SU-DHL-6 (cell line): ENCODE data around the gene JSRP1.

Experiments used
- H2AFZ ChIP-seq: fragments of 200-600 bp; sonication (generic); 2 replicates; pipeline ENCODE4 v1.6.1; 2014; ENCODE audit warnings: low read depth, mild to moderate bottlenecking, moderate library complexity, mixed read lengths, antibody characterized with exemption, low read length; ENCODE audit not compliant: severe bottlenecking
- H3F3A ChIP-seq: fragments of 200-600 bp; shearing (Covaris generic); 2 replicates; pipeline ENCODE4 v1.6.0; 2016; ENCODE audit warnings: antibody characterized with exemption, mild to moderate bottlenecking; ENCODE audit not compliant: insufficient read depth
- H3K27ac ChIP-seq: fragments of 200-600 bp; sonication (generic); 2 replicates; pipeline ENCODE4 v1.5.1; 2016; ENCODE audit warnings: low read depth, mild to moderate bottlenecking, low read length, moderate library complexity, mixed read lengths
- H3K27me3 ChIP-seq: fragments of 200-600 bp; sonication (generic), shearing (Covaris generic); 2 replicates; pipeline ENCODE4 v1.6.0; 2014; ENCODE audit warnings: mild to moderate bottlenecking, low read length
- H3K36me3 ChIP-seq: fragments of 200-600 bp; sonication (generic); 2 replicates; pipeline ENCODE4 v1.6.1; 2014; ENCODE audit warnings: mild to moderate bottlenecking, low read length, mixed read lengths
- H3K4me2 ChIP-seq: fragments of 300-600, 200-600 bp; shearing (Covaris generic), sonication (generic); 2 replicates; pipeline ENCODE4 v1.6.0; 2014; ENCODE audit warnings: low read length, low read depth, mild to moderate bottlenecking; ENCODE audit not compliant: poor library complexity, severe bottlenecking
- H3K4me3 ChIP-seq: fragments of 200-600 bp; sonication (generic); 2 replicates; pipeline ENCODE4 v1.5.1; 2014; ENCODE audit warnings: antibody characterized with exemption, low read length, mild to moderate bottlenecking, mixed read lengths; ENCODE audit not compliant: insufficient read depth, poor library complexity, severe bottlenecking
- H3K79me2 ChIP-seq: fragments of 200-600 bp; sonication (generic); 2 replicates; pipeline ENCODE4 v1.6.1; 2014; ENCODE audit warnings: mild to moderate bottlenecking, low read length, moderate library complexity; ENCODE audit not compliant: insufficient read depth
- H3K9ac ChIP-seq: fragments of 200-600 bp; sonication (generic); 2 replicates; pipeline ENCODE4 v1.7.0; 2014; ENCODE audit warnings: mild to moderate bottlenecking, low read length
- H3K9me2 ChIP-seq: fragments of 200-600 bp; sonication (generic); replicated peaks from 2 replicates; pipeline ENCODE4 v1.6.1; 2014; ENCODE audit warnings: low read length; ENCODE audit not compliant: insufficient read depth
- H3K9me3 ChIP-seq: fragments of 200-600 bp; sonication (generic); 2 replicates; pipeline ENCODE4 v1.6.1; 2014; ENCODE audit warnings: low read length, mixed read lengths; ENCODE audit not compliant: insufficient read depth
- H4K20me1 ChIP-seq: fragments of 200-600 bp; sonication (generic); 2 replicates; pipeline ENCODE4 v1.6.1; 2014; ENCODE audit warnings: low read depth, mild to moderate bottlenecking, antibody characterized with exemption, low read length, moderate library complexity, mixed read lengths
- CTCF ChIP-seq: fragments of 200-600 bp; sonication (generic); IDR thresholded peaks from one replicate; pipeline ENCODE4 v1.5.1; 2017; ENCODE audit warnings: antibody characterized with exemption, mild to moderate bottlenecking, low read length, moderate library complexity; ENCODE audit not compliant: insufficient read depth, poor library complexity, severe bottlenecking
- EZH2phosphoT487 ChIP-seq: fragments of 200-600 bp; sonication (generic), shearing (Covaris generic); conservative IDR thresholded peaks from 2 replicates; pipeline ENCODE4 v1.6.1; 2018; ENCODE audit warnings: mild to moderate bottlenecking, antibody characterized with exemption, low read length, moderate library complexity, mixed read lengths

JSRP1 gene

DNA sequence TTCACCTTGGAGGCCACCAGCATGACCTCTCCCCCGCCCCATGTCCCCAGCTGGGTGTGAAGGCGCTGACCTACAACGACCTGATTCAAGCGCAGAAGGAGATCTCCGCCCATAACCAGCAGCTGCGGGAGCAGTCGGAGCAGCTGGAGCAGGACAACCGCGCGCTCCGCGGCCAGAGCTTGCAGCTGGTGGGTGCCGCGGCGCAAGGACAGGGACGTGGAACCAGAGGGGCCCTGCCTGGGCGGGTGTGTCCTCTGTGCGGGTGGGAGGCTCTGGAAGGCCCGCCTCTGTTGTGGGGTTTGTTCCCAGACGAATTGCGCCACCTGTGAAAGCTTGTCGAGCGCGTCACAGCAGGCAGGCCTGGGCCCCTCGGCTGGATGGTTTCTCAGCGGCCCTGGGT lies 42.4 kb downstream of the JSRP1 start:
- H4K20me1 ChIP-seq = no peaks in the 10 kb centered on the region

DNA sequence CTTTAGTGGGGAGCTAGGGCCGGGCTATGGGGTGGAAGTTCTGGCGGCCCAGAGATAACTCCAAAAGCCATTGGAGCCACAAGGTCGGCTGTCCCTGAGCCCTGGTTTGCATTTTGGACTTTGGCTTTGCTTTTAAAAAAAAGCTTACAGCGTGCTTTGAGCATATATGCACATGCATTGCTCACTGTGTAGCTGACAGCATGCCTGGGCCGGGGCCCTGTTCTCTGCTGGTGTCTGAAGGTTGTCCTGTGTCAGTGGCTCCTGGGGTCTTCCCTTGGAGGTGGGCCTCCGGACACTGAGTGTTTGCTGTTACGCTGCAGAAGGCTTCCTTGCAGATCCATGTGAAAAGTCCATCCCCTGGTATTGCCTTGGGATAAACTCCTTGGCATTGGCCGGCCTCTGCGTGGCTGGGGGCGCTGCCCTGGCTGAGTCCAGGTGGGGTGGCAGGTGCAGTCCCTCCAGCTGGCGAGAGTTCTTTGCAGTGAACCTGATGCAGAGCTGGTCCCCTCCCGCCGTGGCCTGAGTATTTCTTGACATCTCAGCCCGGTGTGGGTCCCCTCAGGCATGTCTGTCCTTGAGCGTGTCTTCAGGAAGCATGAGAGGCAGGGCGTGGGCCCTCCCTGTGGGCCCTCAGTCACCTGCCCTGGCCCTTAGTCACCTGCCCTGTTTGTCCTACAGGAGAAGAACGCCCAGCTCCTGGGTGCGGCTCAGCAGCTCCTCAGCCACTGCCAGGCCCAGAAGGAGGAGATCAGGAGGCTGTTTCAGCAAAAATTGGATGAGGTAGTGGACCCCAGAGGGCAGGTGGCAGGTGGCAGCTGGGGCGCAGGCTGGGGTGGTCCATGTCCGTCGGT lies 43.1 kb downstream of the JSRP1 start:
- Histone ChIP-seq H3K9me2 (no peaks in the 10 kb centered on the region), H3F3A (no peaks in the 10 kb centered on the region), H3K9me3 (no peaks in the 10 kb centered on the region), H3K27ac (no peak overlapping the region), H3K4me2 (no peak overlapping the region), H3K9ac (no peak overlapping the region), H3K27me3 (no peaks in the 10 kb centered on the region), H3K79me2 (no peaks in the 10 kb centered on the region), H3K4me3 (no peak overlapping the region), H3K36me3 (no peaks in the 10 kb centered on the region), H4K20me1 (no peaks in the 10 kb centered on the region), H2AFZ (no peak overlapping the region)
- no peak for TF ChIP-seq CTCF
- TF ChIP-seq EZH2phosphoT487 = no peak

More for the DNA sequence above, 42.4 kb downstream of the JSRP1 start:
- H3K36me3 ChIP-seq = no peaks in the 10 kb centered on the region
- no peaks in the 10 kb centered on the region for H3K9me2 ChIP-seq
- TF ChIP-seq CTCF = no peak
- TF ChIP-seq EZH2phosphoT487 = no peak
- H3K79me2 ChIP-seq = no peaks in the 10 kb centered on the region
- H3K9ac ChIP-seq = no peak overlapping the region
- no peaks in the 10 kb centered on the region for H3K9me3 ChIP-seq
- H2AFZ ChIP-seq = no peak overlapping the region
- H3K4me3 ChIP-seq = no peak overlapping the region
- H3K27ac ChIP-seq = no peak overlapping the region
- no peaks in the 10 kb centered on the region for H3F3A ChIP-seq
- H3K4me2 ChIP-seq = no peak overlapping the region
- H3K27me3 ChIP-seq = no peaks in the 10 kb centered on the region

DNA sequence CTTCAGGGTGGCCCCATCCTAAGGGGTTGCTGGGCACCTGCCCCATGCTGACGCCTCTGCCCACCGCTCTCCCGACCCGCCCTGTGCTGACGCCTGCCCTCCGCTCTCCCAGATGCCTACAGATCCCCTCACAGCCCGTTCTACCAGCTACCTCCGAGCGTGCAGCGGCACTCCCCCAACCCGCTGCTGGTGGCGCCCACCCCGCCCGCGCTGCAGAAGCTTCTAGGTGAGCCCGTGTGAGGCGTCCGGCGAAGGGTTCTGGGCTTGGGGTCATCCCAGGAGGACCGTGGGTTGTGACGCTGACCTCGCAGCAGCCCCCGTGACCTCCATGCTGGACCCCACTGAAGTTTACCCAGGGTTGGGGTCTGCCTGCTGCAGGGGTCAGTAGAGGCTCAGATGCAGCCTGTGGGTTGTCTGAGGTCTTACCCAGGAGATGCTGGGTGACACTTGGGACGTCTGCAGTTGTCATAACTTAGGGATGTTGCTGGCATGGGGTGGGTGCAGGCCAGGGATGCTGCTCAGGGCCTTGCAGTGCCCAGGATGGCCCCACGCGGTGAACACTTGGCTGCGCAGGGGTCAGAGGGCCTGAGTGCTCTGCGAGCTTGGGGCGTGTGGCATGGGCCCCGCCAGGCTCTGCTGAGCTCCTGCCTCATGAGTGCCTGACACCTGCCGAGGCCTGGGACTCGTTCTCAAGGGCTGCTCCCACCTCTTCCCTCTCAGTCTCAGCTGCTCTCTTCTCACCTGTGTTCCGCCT lies 45.1 kb downstream of the JSRP1 start:
- TF ChIP-seq CTCF = no peak
- TF ChIP-seq EZH2phosphoT487 = no peak
- Histone ChIP-seq H3K9me2 (no peaks in the 10 kb centered on the region), H4K20me1 (no peaks in the 10 kb centered on the region), H3K27me3 (no peaks in the 10 kb centered on the region), H3K4me3 (no peak overlapping the region), H3F3A (no peaks in the 10 kb centered on the region), H3K79me2 (no peaks in the 10 kb centered on the region), H3K36me3 (no peaks in the 10 kb centered on the region), H2AFZ (no peak overlapping the region), H3K27ac (no peak overlapping the region), H3K9ac (no peak overlapping the region), H3K9me3 (no peaks in the 10 kb centered on the region), H3K4me2 (no peak overlapping the region)
